Ishikawa (cell line): Measurements from ENCODE around the gene EXOC3.
A peak's percentile ranks its signal among the peaks of the same experiment; 100 is the strongest.

Experiments used
- CEBPB ChIP-seq: IDR thresholded peaks from 2 replicates; pipeline ENCODE4 v1.6.1; 2012
- CREB1 ChIP-seq: IDR thresholded peaks from 2 replicates; pipeline ENCODE4 v1.6.1; 2012; ENCODE audit warnings: low read depth
- EGR1 ChIP-seq: IDR thresholded peaks from 2 replicates; pipeline ENCODE4 v1.6.1; 2012
- EP300 ChIP-seq: IDR thresholded peaks from 2 replicates; pipeline ENCODE4 v1.6.1; 2012; ENCODE audit warnings: borderline replicate concordance
- FOXM1 ChIP-seq: IDR thresholded peaks from 2 replicates; pipeline ENCODE4 v1.6.1; 2012; ENCODE audit warnings: low read depth, borderline replicate concordance
- MAX ChIP-seq: IDR thresholded peaks from 2 replicates; pipeline ENCODE4 v1.6.1; 2012
- NFIC ChIP-seq: IDR thresholded peaks from 2 replicates; pipeline ENCODE4 v1.6.1; 2012
- RAD21 ChIP-seq: IDR thresholded peaks from 2 replicates; pipeline ENCODE4 v1.6.1; 2012; ENCODE audit warnings: low read depth
- REST ChIP-seq: IDR thresholded peaks from 2 replicates; pipeline ENCODE4 v1.6.1; 2012; ENCODE audit warnings: low read depth, mild to moderate bottlenecking
- TAF1 ChIP-seq: IDR thresholded peaks from 2 replicates; pipeline ENCODE4 v1.6.1; 2012; ENCODE audit warnings: low read depth, mild to moderate bottlenecking
- TCF12 ChIP-seq: IDR thresholded peaks from 2 replicates; pipeline ENCODE4 v1.6.1; 2012; ENCODE audit warnings: low read depth
- TEAD4 ChIP-seq: IDR thresholded peaks from 2 replicates; pipeline ENCODE4 v1.6.1; 2012
- USF1 ChIP-seq: IDR thresholded peaks from 2 replicates; pipeline ENCODE4 v1.6.1; 2012
- YY1 ChIP-seq: IDR thresholded peaks from 2 replicates; pipeline ENCODE4 v1.6.1; 2012; ENCODE audit warnings: low read depth
- ZBTB7A ChIP-seq: IDR thresholded peaks from 2 replicates; pipeline ENCODE4 v1.6.1; 2012; ENCODE audit warnings: low read depth

EXOC3 gene

GRCh38 chr5:422323-423232, 20.4 kb upstream of the EXOC3 start:
- TF ChIP-seq REST (no peak), YY1 (no peak), RAD21 (no peak), NFIC (no peak), TAF1 (no peak), USF1 (no peak), CEBPB (no peak), FOXM1 (no peak), TEAD4 (no peak), CREB1 (no peak), EGR1 (no peak), MAX (no peak)

GRCh38 chr5:423233-423565, 19.8 kb upstream of the EXOC3 start:
- TF ChIP-seq USF1 (no peak), REST (no peak)

- TF ChIP-seq USF1 = no peak
- no peak for TF ChIP-seq ZBTB7A
- 0 out of 2 replicates have a peak, but pooled peaks have one; percentile 13 for TF ChIP-seq REST
Observed at GRCh38 chr5:423626-424261, 19.2 kb upstream of the EXOC3 start.

GRCh38 chr5:424301-425110, 18.5 kb upstream of the EXOC3 start:
- TF ChIP-seq CEBPB (no peak), REST (no peak), MAX (no peak), YY1 (no peak), RAD21 (no peak), ZBTB7A (no peak), TAF1 (no peak), EP300 (no peak), NFIC (no peak), TCF12 (no peak), EGR1 (no peak), TEAD4 (no peak), USF1 (no peak), CREB1 (no peak), FOXM1 (no peak)
